Measurements from ENCODE around the gene ACTMAP. TPM values are rescaled to one million over a fixed set of nuclear protein-coding genes. Genes with fewer than 3 reads are reported as not detected.

ACTMAP gene
- total and polyA plus RNA-seq, 9 of the 15 experiments (the other 6 are each of a cell fraction or from before 2014, with no cell fraction given) = 1.7 to 16.6 (median 4.9) TPM

GRCh38 chr19:40702337-40703012, 47.8 kb downstream of the ACTMAP start (continued):
- peak; percentile 57; the same call in 1 of the 2 replicates for TF ChIP-seq NR2C2 (CRISPR knock-in tag; IDR thresholded peaks at IDR 0.05)
- no peak for TF ChIP-seq NR2C2 (tag; IDR thresholded peaks at IDR 0.05)
- TF ChIP-seq TCF3 (CRISPR knock-in tag; IDR thresholded peaks at IDR 0.05) = peak; percentile 32
- peak; percentile 30; the same call in 1 of the 2 replicates for TF ChIP-seq BHLHE40 (IDR thresholded peaks at IDR 0.05; ENCODE audit: low read length)
- TF ChIP-seq E2F6 (IDR thresholded peaks at IDR 0.05; ENCODE audit: borderline replicate concordance in 1 of 2, extremely low read depth in 1 of 2, insufficient read depth in 1 of 2, insufficient read length in 1 of 2, low read depth in 1 of 2, low read length in 1 of 2, poor library complexity in 1 of 2, severe bottlenecking in 1 of 2) = peak; percentile 58 to 59
- no peak for TF ChIP-seq CBFB (CRISPR knock-in tag; IDR thresholded peaks at IDR 0.05)
- TF ChIP-seq ZZZ3 (IDR thresholded peaks at IDR 0.05) = no peak
- TF ChIP-seq BCOR (IDR thresholded peaks at IDR 0.05) = peak; percentile 60
- no peak for TF ChIP-seq RBM15 (IDR thresholded peaks at IDR 0.05; ENCODE audit: insufficient read depth, low read length)
- peak; percentile 81 for TF ChIP-seq CC2D1A (IDR thresholded peaks at IDR 0.05)
- TF ChIP-seq CREB1 (IDR thresholded peaks at IDR 0.05) = no peak
- TF ChIP-seq CREB1 (CRISPR knock-in tag; IDR thresholded peaks at IDR 0.05) = peak; percentile 16; the same call in 1 of the 2 replicates
- TF ChIP-seq NKRF (IDR thresholded peaks at IDR 0.05; ENCODE audit: borderline replicate concordance) = peak; percentile 14; the same call in 1 of the 2 replicates
- no peak for TF ChIP-seq ZNF143 (CRISPR knock-in tag; IDR thresholded peaks at IDR 0.05)
- TF ChIP-seq GATAD2A (IDR thresholded peaks at IDR 0.05) = 0 out of 2 replicates have a peak, but pooled peaks have one; percentile 63
- no peak for TF ChIP-seq ILK (tag; IDR thresholded peaks at IDR 0.05; ENCODE audit: borderline replicate concordance, low read depth)
- TF ChIP-seq SNAPC5 (CRISPR knock-in tag; IDR thresholded peaks at IDR 0.05) = no peak
- peak; percentile 43; the same call in 1 of the 2 replicates for TF ChIP-seq CREM (IDR thresholded peaks at IDR 0.05; ENCODE audit: low read depth)
- no peak for TF ChIP-seq U2AF1 (optimal IDR thresholded peaks at IDR 0.05; ENCODE audit: low read depth, low read length)
- TF ChIP-seq TAL1 (IDR thresholded peaks at IDR 0.05) = peak; percentile 27; the same call in 1 of the 2 replicates
- no peak for TF ChIP-seq GABPA (tag; conservative IDR thresholded peaks at IDR 0.05; ENCODE audit: low read depth)
- no peak for TF ChIP-seq SIRT6 (IDR thresholded peaks at IDR 0.05; ENCODE audit: low read depth, low read length)
- no peak for TF ChIP-seq ZNF436 (CRISPR knock-in tag; IDR thresholded peaks at IDR 0.05)
- peak; percentile 24; the same call in 1 of the 2 replicates for TF ChIP-seq MTA3 (IDR thresholded peaks at IDR 0.05; ENCODE audit: borderline replicate concordance)
- TF ChIP-seq ZNF212 (CRISPR knock-in tag; IDR thresholded peaks at IDR 0.05) = no peak
- no peak for TF ChIP-seq ZNF354B (CRISPR knock-in tag; IDR thresholded peaks at IDR 0.05)
- no peak for TF ChIP-seq ZBTB17 (CRISPR knock-in tag; IDR thresholded peaks at IDR 0.05)
- peak; percentile 79; the same call in 1 of the 2 replicates for TF ChIP-seq LARP7 (IDR thresholded peaks at IDR 0.05)
- no peak for TF ChIP-seq ELF1 (tag; IDR thresholded peaks at IDR 0.05)
- no peak for TF ChIP-seq NFE2 (IDR thresholded peaks at IDR 0.05; ENCODE audit: low read depth)

Data from K562 (cell line).